Measurements from ENCODE around the gene TMEM131L.

- TF ChIP-seq CTCF (IDR thresholded peaks at IDR 0.05; ENCODE audit: low read depth, low read length) (no peak), EZH2phosphoT487 (IDR thresholded peaks at IDR 0.05; ENCODE audit: low read depth) (no peak)
These were observed 169.7 kb downstream of the TMEM131L start for GRCh38 chr4:153635846-153636245.
